GM18873 (cell line): ENCODE results near the gene FAM217B.
"Not testable (repeated sequence)": the region's sequence is repeated elsewhere in the genome, so short reads cannot be mapped to it uniquely, and the experiment has no call there.

Source experiments
- ATAC-seq: cut with Tn5 transposase; IDR thresholded peaks from one replicate; pipeline ENCODE4 v1.9.1; 2021; ENCODE audit warnings: mild to moderate bottlenecking, moderate library complexity, moderate number of reproducible peaks; ENCODE audit not compliant: unreplicated experiment, low FRiP score

Gene FAM217B

DNA sequence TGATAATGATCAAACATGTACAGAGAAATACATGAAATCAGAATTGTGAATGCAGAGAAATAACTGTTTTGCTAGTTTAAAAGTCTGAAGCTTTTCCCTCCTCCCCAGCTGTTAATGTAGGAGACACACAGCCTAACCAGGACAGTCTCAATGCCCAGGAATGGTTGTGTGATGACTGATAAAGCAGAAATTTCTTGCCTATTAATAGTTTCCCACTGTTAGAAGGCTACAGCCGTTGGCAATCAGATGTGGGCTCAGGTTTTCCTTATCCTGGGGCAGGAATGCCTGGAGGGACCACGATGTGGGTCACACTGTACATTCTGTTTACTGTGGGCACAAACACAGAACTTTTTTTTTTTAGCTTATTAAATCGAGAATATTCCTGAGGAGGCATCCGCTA, 2.0 kb upstream of the FAM217B start:
- no peak for ATAC-seq

DNA sequence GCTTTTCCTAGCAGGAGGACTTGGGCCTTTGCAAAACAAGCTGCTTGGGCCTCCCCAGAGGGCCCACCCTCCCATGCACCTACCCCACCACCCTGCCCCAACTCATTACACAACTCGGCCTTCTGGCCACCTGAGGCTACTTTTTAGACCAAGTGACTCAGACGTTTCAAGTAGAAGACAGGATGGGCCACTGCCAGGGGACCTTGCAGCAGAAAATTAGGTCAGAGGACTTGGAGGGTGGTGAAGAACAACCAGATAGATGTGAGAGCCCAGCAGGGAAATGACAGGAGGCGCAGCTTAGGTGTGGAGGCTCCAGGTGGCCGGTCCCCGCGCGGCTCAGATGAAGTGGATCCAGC, 1.5 kb upstream of the FAM217B start:
- no peak for ATAC-seq

DNA sequence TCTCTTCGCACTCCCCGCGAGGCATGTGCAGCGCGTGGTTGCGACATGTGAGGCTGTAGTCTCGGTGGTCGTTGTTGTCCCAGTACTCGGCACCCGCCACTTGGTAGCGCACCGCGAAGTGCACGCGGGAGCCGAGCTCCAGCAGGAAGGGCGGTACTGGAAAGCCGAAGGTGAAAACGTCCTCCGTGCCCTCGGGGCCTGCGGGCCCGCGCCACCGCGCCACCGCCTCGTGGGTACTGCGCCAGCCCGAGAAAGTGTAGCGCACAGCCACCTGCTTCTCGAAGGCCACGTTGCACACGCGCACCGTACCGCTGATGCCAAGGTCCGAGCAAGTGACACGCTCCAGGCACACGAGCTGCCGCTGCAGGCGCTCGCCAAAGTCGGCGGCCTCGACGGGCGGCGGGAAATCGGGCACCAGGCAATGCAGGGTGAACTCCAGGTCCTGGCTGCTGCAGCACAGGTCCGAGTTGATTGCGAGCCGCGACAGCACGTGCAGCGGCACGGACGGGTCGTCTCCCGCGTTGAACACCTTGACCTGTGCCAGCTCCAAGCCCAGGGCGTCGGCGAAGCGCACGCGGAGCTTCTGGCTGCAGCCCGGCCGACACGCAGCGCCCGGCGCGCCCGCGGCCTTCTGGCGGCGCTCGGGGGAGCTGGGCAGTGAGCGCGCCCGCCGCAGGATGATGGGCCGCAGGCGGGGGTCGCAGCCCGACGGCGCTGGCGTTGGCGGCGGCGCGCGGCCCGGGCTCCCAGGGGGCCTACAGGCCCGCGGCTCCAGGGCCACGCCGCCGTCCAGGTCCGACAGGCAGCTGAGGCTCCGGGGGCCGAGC, 924 bp upstream of the FAM217B start:
- no peak for ATAC-seq

DNA sequence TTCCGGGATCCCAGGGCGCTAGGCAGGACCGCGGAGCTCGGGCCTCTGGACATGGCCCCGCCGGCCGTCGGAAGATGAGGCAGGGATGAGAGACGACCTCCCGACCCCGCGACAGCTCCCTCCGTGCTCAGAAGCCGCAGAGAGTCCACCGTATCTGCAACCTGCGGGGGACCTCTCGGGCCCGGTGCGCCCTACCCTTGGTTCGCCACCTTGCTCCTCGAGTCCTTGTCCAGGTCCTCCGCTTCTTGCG, 385 bp upstream of the FAM217B start:
- peak; percentile 23 for ATAC-seq

DNA sequence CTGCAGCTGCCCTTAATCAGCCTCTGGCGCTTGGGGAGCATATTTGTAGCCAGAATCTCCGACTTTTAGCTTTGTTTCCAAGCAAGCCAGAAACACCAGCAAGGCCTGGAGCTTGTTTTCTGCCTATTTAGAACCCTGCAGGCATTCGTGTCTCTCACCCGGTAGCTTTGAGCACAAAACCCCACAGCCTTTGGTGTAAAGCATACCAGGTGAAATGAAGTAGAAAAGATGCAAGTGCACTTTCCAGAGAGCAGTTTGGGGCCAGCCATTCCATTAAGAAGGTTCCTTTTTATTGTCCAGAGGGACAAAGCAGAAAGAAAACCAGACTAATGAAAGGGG, 736 bp downstream of the FAM217B start:
- no peak for ATAC-seq

DNA sequence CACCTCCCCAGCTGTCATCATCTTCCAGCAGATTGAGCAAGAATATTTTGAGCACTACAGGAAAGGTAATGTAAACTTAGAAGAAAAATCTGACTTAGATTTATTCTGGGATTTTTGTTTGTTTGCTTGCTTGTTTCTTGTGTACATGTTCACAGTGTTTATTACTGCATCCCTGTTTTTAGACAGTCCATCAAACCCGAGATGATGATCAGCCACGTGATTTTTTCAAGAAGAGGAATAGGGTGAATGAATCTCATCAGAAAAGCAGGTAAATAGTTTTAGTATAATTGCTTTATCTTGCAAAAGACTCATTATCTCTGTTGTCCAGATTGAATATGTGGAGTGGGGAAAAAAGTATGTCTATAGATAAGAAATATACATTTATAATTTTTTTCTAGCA, 2.1 kb downstream of the FAM217B start:
- no peak for ATAC-seq

DNA sequence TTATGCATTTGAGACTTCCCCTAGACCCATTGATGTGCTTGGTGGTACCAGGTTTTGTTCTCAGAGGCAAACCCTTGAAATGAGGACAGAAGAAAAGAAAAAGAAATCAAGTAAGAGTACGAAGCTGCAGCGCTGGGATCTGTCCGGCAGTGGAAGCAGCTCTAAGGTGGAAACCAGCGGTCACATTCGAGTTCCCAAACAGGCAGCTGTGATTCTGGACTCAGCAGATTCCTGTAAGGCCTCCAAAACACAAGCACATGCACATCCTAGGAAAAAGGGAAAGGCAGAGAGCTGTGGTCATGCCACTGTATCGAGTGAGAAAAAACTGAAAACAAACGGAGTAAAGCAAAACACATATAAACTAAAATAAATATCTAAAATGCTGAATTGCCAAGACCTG, 4.5 kb downstream of the FAM217B start:
- ATAC-seq: no peak

DNA sequence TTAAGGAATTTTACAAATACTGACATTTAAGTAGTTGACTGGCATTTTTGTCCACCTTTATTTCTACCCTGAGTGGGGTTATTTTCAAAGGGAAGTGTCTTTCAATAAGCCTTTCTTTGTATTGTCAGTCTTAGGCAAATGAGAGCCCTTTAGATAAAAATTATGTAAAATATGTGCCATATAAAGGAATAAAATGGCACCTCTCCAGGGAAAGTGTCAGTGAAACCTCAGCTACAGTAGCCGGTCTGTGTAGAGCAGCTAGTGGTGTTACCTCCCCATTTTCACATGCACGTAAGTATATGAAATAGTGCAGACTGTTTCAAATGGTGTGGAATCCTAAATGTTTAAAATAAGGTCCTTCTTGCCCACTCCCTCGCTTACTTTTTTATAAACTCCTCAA, 5.0 kb downstream of the FAM217B start:
- no peak for ATAC-seq

DNA sequence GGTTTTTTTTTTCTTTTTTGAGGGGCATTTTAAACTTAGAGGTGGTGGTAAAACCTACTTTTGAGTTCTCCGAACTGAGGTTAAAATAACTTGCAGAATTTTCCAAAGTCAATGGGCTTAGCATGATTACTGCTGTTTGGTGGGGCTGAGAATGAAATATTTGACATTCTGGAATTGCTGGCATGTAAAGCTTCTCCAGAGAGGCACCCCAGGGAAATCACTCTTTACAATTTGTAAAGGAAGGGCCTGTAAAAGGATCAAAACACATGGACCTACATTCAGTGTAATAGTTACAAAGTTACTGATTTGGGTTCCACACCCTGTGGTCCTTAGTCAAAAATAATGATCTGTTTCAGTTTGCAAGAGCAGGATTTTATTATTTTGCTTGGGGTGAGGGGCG, 5.5 kb downstream of the FAM217B start:
- no peak for ATAC-seq

DNA sequence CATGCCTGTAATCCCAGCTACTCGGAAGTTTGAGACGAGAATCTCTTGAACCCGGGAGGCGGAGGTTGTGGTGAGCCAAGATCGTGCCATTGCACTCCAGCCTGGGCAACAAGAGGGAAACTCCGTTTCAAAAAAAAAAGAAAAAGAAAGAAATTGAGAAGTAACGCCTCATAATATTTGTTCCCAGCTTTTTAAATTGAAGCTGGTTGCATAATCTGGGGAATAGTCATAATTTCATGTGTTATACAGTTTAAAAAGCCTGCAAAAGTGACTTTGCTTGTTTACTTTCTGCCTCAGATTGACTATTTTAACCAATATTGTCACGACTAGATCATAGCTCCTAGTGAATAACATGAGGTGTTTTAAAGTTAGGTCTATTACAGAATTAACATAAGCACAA, 7.2 kb downstream of the FAM217B start:
- no peak for ATAC-seq

DNA sequence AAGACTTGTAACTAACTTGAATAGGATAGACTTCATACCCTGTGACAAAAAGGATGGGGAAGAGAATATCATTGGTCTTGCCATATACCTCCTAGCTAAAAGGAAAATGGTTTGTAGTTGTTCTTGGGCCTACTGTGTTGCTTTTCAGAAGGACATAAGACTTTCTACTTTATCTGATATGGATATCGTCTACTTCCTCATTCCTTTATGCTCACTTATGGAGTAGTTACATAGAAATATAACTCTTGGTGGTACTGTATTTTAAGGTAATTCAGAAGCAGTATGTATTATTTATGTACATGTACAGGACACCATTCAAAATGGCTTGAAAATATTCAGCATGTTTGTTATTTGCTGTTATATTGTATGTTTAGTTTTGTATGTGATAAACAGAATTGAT, 8.0 kb downstream of the FAM217B start:
- ATAC-seq: no peak

DNA sequence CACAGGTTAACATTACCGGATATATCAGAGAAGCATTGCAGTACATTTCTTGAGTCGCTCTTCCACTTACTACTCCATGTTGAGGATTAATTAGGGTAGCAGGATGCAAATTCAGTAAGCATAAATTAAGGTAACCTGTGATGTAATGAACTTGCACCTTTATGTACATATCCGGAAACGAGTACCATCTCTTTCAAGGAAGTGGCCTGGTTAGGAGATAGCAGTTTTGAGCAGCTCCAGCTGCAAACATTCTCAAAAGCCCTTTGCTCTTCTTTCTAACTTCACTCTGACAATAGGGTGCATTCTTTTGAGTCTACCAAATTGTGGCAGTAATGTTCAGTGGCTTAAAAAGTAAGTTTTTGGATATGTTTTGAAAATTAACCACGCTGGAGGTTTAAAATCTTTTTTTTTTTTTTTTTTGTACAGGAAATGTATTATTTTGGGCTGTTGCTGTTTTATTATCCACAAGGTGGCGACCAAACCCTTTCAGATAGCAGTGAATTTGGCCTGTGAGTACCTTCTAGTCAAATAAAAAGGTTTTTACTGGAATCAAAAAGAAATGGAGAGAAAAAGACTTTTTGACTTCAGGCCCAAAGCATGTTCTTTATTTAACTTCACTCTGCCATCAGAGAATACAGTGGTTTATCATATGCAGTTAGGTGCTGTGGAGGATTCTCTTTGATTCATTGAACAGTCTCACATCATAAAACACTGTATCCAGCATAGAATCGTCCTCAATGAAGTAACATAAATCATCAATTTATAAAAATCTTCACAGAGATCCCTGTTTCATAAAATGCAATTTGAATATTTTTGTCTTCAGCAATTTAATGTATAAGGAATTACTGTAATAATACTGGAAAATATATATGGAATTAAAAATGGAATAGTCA, 8.9 kb downstream of the FAM217B start:
- ATAC-seq: no peak

DNA sequence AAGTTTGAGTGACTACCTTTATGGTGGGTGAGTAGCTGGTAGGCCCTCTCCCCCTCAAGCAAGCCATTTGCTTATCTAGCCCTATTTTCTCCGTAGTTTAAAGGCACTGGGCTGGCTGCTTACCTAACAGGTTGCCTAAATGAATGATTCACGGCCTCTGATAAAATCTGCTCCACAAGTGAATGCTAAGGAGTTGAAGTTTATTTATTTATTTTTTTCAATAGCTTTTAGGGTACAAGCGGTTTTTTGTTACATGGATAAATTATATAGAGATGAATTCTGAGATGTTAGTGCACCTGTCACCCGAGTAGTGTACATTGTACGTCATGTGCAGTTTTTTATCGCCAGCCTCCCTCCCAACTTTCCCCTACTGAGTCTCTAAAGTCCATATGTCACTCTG, 9.7 kb downstream of the FAM217B start:
- no peak for ATAC-seq

DNA sequence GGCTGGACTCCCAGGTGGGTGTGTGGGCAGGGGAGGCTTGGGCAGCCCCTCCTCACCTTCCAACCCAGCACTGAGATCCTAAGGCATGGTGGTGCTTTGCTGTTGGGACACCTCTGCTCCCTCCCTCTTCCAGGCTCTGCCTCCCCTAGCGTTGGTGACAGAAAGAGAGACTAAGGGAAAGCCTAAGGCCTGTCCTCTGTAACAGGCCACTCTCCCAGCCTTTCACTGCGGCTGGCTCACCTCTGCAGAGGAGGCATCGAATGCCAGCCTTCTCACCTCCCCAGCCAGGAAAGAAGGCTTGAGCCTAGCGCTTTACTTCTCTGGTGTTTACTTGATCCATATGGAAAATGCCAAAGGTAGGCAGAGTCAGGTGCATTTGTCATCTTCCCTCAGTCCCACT, 14.5 kb downstream of the FAM217B start:
- no peak for ATAC-seq

DNA sequence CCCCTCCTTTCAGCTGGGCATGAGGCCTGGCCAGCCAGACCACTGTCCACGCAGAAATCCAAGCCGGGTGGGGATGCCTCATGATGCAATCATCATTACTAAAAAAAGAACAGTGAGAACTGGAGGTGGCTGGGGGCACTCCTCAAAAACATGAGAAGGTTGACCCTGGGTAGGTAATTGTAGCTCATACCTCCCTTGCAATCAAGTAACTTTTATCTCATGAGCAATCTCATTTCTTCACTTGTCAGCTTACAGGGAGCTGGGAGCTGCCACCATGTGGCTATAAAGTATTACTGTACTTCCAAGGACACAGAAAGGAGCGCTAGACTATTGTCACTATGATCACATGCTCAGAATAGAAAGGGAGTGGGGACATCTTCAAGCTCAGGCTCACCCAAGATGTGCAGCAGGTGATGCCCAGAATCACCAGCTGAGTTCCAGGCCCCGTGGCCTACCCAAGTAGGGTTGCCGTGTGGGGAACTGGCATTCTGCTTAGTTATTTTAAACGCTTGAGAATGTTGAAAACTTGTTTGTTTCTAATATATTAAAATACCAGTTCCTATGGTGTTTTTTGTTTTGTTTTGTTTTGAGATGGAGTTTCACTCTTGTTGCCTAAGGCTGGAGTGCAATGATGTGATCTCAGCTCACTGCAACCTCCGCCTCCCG, 15.1 kb downstream of the FAM217B start:
- no peak for ATAC-seq

DNA sequence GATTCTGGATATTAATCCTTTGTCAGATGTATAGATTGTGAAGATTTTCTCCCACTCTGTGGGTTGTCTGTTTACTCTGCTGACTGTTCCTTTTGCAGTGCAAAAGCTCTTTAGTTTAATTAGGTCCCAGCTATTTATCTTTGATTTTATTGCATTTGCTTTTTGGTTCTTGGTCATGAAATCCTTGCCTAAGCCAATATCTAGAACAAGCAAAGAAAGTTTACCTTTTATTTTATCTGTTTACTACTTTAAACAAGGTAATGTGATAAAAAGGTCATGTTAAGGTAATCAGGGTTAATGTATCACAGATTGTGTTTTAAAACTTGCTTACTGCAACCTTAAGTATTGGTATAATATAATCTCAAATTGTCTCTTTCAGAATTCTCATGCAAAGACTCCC, 17.4 kb downstream of the FAM217B start:
- not testable (repeated sequence) for ATAC-seq

DNA sequence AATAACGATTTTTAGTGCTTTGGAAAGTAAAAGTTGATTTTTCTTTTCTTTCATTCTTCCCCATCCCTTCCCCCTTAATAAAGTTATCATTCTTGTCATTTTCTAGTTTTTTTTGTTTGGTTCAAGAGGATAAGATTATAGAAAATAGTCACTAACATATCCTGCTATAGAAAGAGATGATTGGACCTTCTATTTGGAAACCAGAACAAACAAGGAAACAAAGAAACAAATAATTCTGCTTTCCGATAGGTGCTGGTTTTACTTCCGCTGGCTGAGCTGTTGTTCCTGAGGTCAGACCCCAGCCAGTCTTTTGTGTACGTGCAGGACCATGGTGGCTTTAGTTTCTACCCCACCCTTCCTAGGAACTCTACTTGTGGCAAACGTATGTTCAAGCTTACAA, 17.9 kb downstream of the FAM217B start, which contains the start of gene CDH26:
TSS of gene CDH26 (plus strand) at position 301 of the 400 bp plus-strand sequence. CDS start 304 bp downstream, outside the sequence.
- no peak for ATAC-seq

DNA sequence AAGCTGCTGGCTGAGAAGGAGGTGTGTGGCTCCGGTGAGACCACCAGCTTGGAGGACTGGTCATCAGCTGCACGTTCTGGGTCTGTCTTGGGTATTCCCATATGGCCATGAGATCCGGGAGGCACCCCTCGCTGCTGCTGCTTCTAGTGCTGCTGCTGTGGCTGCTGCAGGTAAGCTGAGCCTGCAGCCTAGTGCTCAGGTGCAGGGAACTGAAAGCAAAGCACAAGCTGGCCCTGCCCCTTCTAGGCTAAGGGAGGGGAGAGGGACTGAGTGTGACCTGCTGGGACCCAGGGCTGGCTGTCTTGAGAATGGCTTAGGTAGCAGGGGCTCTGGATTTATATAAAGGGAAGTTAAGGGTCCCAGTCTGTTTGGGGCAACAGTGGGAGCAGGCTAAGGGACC, 18.4 kb downstream of the FAM217B start:
- no peak for ATAC-seq

DNA sequence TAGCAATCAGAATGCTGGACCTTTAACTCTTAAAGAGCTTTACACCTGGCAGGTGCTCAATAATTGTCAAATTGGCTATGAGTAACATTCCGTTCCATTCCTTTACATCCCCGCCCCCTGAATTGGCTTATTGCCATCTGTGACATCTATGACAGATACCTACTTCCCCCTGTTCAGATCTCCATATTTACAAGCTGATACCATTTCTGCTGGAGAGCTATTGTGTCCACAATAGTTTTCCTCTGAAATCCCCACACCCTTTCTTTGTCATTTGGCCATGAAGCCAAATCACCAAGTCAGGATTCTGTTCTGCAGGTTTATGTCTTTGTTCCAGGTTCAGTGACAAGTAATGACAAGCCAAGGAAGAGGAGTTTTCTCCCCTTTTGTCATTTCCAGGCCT, 21.2 kb downstream of the FAM217B start:
- no peak for ATAC-seq

DNA sequence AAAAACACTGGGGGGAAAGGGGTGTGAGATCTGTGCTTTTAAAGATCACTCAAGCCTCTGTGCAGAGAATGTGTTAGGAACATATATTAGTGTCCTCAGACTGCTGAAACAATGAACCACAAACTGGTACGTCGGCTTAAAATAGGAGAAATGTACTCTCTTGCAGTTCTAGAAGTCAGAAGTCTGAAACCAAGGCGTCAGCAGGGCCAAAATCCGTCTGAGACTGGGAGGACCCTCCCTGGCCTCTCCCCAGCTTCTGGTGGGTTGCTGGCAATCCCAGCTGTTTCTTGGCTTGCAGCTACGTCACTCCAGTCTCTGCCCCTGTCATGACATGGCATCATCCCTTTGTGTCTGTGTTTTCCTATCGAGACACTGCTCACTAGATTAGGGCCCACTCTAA, 22.0 kb downstream of the FAM217B start:
- ATAC-seq: no peak

DNA sequence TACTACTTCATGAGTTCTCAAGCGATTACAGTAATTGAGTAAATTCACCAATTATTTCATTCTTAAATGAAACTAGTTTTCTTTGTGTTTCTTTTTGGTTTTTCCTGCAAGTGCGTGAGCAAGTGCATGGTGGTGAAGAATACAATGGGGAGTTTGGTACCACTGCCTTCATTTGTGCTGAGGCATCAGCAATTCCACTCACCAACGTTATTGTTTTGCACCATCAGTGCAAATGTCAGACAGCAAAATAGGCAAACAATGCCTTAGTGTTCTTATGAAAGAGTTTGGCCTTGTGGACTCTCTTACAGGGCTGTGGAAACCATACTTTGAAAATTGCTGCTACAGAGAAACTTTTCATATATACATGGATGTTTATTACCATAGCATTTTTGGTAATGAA, 26.2 kb downstream of the FAM217B start:
- ATAC-seq: no peak

DNA sequence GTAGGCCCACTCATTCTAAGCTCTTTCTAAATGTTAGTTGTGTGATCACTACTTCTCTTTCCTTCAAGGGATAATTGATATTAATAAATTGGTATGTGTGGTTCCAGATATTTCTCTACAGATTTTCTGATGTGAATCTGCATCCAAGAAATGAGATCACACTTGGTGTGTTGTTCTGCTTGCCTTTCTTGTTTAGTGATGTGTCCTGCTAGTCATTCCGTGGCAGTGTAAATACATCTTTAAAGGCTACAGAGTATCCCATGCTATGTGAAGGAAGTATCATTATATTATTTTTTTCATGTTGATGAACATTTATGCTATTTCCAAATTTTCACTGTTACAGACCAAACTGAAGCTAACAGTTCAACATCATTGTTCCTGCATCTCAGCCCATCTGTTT, 31.2 kb downstream of the FAM217B start:
- no peak for ATAC-seq
